Mucosa of stomach (tissue), 1 donor: ENCODE data around the gene MBNL1.
"Not testable (repeated sequence)": the region's sequence is repeated elsewhere in the genome, so short reads cannot be mapped to it uniquely, and the experiment has no call there.

Source experiments
- H3K27me3 ChIP-seq: one replicate; pipeline ENCODE4 v1.7.0; 2013; ENCODE audit warnings: mild to moderate bottlenecking, low read length; ENCODE audit not compliant: control insufficient read depth, insufficient read depth
- H3K36me3 ChIP-seq: one replicate; pipeline ENCODE4 v1.7.0; 2013; ENCODE audit warnings: low read length; ENCODE audit not compliant: control insufficient read depth, insufficient read depth
- H3K4me1 ChIP-seq: one replicate; pipeline ENCODE4 v1.7.0; 2013; ENCODE audit warnings: mild to moderate bottlenecking, low read length; ENCODE audit not compliant: control insufficient read depth, insufficient read depth
- H3K4me3 ChIP-seq: one replicate; pipeline ENCODE4 v1.7.0; 2013; ENCODE audit warnings: low read length
- H3K9ac ChIP-seq: one replicate; pipeline ENCODE4 v1.7.0; 2013; ENCODE audit warnings: mild to moderate bottlenecking, low read length, moderate library complexity
- H3K9me3 ChIP-seq: one replicate; pipeline ENCODE4 v1.7.0; 2013; ENCODE audit warnings: mild to moderate bottlenecking, low read length, moderate library complexity; ENCODE audit not compliant: control insufficient read depth
- donor health status: Pancreatic carcinoma.

MBNL1 gene

GRCh38 chr3:152333928-152334327, 65.2 kb downstream of the MBNL1 start:
- Histone ChIP-seq H3K4me3 (no peak overlapping the region), H3K36me3 (no peaks in the 10 kb centered on the region), H3K4me1 (peaks cover 18% of the 10 kb centered on the region), H3K9me3 (no peaks in the 10 kb centered on the region), H3K27me3 (no peaks in the 10 kb centered on the region), H3K9ac (no peak overlapping the region)

- Histone ChIP-seq H3K27me3 (no peaks in the 10 kb centered on the region), H3K9ac (no peak overlapping the region), H3K4me3 (no peak overlapping the region), H3K9me3 (no peaks in the 10 kb centered on the region), H3K4me1 (peaks cover 18% of the 10 kb centered on the region), H3K36me3 (no peaks in the 10 kb centered on the region)
Observed at GRCh38 chr3:152334761-152335160, 66.0 kb downstream of the MBNL1 start.

GRCh38 chr3:152335273-152335672, 66.5 kb downstream of the MBNL1 start:
- no peaks in the 10 kb centered on the region for H3K9me3 ChIP-seq
- no peaks in the 10 kb centered on the region for H3K36me3 ChIP-seq
- H3K27me3 ChIP-seq: no peaks in the 10 kb centered on the region
- H3K4me1 ChIP-seq: peaks cover 15% of the 10 kb centered on the region
- H3K4me3 ChIP-seq: no peak overlapping the region
- no peak overlapping the region for H3K9ac ChIP-seq

GRCh38 chr3:152337337-152337736, 68.6 kb downstream of the MBNL1 start:
- not testable (repeated sequence) for H3K27me3 ChIP-seq, H3K4me3 ChIP-seq, H3K36me3 ChIP-seq, H3K9ac ChIP-seq, H3K9me3 ChIP-seq, H3K4me1 ChIP-seq

- no peaks in the 10 kb centered on the region for H3K4me1 ChIP-seq
- H3K4me3 ChIP-seq: no peak overlapping the region
- H3K9ac ChIP-seq: no peak overlapping the region
- H3K27me3 ChIP-seq: no peaks in the 10 kb centered on the region
- H3K36me3 ChIP-seq: no peaks in the 10 kb centered on the region
- no peaks in the 10 kb centered on the region for H3K9me3 ChIP-seq
Observed at GRCh38 chr3:152338159-152338720, 69.5 kb downstream of the MBNL1 start.

- H3K36me3 ChIP-seq: no peaks in the 10 kb centered on the region
- H3K27me3 ChIP-seq: no peaks in the 10 kb centered on the region
- no peak overlapping the region for H3K9ac ChIP-seq
- no peaks in the 10 kb centered on the region for H3K9me3 ChIP-seq
- no peaks in the 10 kb centered on the region for H3K4me1 ChIP-seq
- no peak overlapping the region for H3K4me3 ChIP-seq
Observed at GRCh38 chr3:152339881-152340505, 71.3 kb downstream of the MBNL1 start.

- Histone ChIP-seq H3K9ac (no peak overlapping the region), H3K9me3 (no peaks in the 10 kb centered on the region), H3K4me3 (no peak overlapping the region), H3K36me3 (no peaks in the 10 kb centered on the region), H3K27me3 (no peaks in the 10 kb centered on the region), H3K4me1 (peaks cover 5% of the 10 kb centered on the region)
Observed at GRCh38 chr3:152345233-152345632, 76.5 kb downstream of the MBNL1 start.

GRCh38 chr3:152346058-152346457, 77.3 kb downstream of the MBNL1 start:
- Histone ChIP-seq H3K36me3 (no peaks in the 10 kb centered on the region), H3K4me1 (peaks cover 5% of the 10 kb centered on the region), H3K4me3 (no peak overlapping the region), H3K9ac (no peak overlapping the region), H3K9me3 (no peaks in the 10 kb centered on the region), H3K27me3 (no peaks in the 10 kb centered on the region)

GRCh38 chr3:152346740-152347139, 78.0 kb downstream of the MBNL1 start:
- Histone ChIP-seq H3K9ac (no peak overlapping the region), H3K36me3 (no peaks in the 10 kb centered on the region), H3K27me3 (no peaks in the 10 kb centered on the region), H3K4me3 (no peak overlapping the region), H3K4me1 (peaks cover 5% of the 10 kb centered on the region), H3K9me3 (no peaks in the 10 kb centered on the region)

GRCh38 chr3:152348436-152349177, 79.9 kb downstream of the MBNL1 start:
- peaks cover 5% of the 10 kb centered on the region for H3K4me1 ChIP-seq
- H3K9ac ChIP-seq: no peak overlapping the region
- H3K9me3 ChIP-seq: no peaks in the 10 kb centered on the region
- no peaks in the 10 kb centered on the region for H3K36me3 ChIP-seq
- H3K4me3 ChIP-seq: no peak overlapping the region
- H3K27me3 ChIP-seq: no peaks in the 10 kb centered on the region

GRCh38 chr3:152349392-152349791, 80.7 kb downstream of the MBNL1 start:
- Histone ChIP-seq H3K27me3 (no peaks in the 10 kb centered on the region), H3K9me3 (no peaks in the 10 kb centered on the region), H3K36me3 (no peaks in the 10 kb centered on the region), H3K4me1 (peaks cover 5% of the 10 kb centered on the region), H3K4me3 (no peak overlapping the region), H3K9ac (no peak overlapping the region)

- no peaks in the 10 kb centered on the region for H3K9me3 ChIP-seq
- no peak overlapping the region for H3K4me3 ChIP-seq
- H3K9ac ChIP-seq: no peak overlapping the region
- H3K36me3 ChIP-seq: no peaks in the 10 kb centered on the region
- H3K27me3 ChIP-seq: no peaks in the 10 kb centered on the region
- peaks cover 5% of the 10 kb centered on the region for H3K4me1 ChIP-seq
Observed at GRCh38 chr3:152350139-152350538, 81.4 kb downstream of the MBNL1 start.
